T-helper 1 cell (primary cell): Measurements from ENCODE around the gene SUFU.

Experiments
- DNase-seq, 5 donors: peaks; one replicate each; pipeline ENCODE4 v3.0.0-alpha.2; 2012 to 2020

The SUFU gene

DNA sequence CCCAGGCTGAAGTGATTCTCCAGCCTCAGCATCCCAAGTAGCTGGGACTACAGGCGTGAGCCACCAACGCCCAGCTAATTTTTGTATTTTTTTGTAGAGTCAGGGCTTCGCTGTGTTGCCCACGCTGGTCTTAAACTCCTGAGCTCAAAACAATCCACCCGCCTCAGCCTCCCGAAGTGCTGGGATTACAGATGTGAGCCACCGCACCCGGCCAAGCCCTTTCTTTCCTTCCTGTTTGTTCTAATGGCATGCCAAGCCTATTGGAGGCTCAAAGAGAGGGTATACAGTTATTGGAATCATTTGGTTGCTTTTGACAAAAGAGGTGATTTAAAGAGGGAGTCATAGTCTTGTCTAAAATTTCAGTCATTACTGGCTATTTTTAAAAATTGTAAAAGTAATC, 94.5 kb downstream of the SUFU start:
- no peak for DNase-seq

DNA sequence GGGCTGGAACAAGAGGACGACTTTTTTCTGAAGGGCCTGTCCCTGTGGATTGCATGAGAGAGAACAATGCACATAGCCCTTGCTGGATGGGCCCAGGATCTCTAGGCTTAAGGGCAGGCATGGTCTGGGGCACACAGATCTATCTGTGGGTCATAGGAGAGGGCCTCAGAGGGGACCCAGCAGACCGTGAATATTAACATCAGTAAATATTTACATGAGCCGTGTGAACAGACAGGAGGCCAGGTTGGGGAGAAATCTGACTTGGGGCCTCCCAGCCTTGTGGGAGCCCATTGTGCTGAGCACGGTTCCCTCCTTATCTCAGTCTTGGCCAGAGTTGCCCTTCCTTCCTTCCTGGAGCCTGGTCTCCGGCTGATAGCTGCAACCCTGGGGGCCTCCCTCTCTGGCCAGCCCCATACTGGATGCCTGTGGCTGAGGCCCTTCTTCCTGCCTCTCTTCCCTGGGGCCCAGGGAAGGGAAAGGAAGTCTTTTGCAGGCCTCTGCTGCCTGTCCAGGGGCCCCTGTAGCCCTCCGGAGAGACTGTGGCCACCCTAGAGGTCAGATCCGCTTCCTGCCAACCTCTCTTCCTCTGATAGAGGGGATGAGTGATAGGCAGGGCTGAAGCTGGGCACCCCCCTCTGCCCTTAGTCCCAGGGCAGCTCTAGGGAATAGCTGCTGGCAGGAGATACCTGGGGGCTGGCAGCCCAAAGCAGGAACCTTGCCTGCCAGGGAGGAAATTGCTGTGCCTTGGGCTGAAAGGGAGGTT, 96.0 kb downstream of the SUFU start:
- DNase-seq = no peak

DNA sequence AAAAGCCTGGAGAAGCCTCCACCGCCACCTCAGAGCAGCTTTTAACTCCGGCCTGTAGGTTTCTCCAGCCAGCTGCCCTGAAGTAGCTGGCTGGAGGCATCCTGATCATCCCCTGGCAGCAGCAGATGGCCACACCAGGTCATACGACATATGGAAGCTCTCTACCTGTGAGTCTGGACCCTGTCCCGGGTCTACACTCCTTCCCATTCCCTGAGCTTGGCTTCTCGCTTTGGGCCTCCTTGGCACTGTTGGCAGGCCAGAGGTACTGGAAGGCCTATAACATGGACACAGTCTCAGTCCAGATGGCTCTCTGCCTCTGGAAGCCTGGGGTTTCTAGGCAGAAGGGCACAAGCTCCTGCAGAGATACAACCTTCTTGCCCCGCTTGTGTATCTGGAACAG, 97.0 kb downstream of the SUFU start:
- no peak for DNase-seq

DNA sequence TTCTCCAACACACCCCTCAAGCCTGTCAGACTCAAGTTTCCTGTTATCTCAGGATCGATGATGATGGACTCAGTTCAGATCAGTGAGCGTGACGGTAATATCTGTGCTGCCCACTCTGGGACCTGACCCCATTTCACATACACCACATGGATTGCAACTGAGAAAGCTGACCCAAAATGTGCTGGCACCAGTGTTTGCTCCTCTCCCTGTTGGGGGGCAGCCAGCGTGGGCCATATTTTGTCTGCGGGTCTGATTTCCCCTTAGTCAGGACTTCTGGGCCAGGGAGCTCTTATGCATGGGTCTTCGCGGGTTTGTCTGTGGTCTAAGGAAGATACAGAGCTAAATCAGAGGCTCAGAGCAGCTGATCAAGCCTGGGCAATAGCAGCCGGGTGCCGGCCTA, 97.9 kb downstream of the SUFU start:
- DNase-seq = no peak

DNA sequence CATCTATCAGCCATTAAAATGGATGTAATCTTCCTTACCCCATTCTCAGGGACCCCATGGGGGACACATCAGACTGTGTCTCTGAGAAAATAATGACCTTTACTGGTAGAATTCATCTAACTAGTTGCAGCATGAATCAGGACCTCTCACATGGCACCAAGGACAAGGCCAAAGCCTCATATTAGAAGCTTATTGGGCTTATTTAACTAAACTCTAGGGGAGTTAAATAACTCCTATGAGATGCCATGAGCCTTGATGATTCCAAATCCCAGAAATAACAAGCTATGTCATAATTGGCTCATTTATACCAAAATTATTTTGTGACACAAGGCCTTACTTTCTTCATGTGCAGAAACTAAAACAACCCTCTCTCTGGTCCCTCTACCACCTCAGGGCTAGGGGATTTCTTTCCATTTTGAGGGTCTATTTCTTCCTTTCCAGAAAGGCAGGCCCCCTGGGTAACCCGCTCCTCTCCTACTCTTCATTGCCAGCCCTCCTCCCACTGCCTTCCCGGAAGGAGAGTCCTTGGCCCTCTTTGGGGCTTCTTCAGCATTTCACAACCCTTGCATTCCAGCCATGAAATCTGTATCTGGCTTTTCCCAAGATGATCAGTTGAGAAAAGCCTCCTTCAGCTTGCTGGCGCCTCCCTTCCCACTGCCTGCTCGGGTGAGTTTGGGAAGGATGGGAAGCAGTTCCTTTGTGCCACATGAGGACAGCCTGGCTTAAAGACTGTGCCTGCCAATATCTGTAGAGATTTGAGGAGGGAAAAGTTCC, 98.7 kb downstream of the SUFU start:
- no peak for DNase-seq

DNA sequence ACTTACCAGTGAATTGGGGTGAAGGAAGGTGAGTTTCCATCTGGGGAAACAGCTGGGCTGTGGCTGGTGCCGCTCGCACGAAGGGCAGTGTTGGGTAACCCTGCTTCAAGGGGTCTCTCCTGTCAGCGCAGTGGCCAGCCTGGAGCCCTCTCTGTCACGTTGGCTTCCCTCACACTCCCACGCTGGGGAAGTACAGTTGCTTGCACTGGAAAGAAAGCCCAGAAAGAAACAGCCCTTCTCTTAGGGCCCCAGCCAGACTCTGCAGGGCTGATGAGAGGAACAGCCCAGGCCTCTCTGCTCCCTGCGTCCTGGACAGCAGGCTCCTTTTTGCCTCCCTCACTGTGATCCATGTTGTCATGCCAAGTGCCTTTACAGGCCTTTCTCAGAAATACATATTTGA, 100.2 kb downstream of the SUFU start:
- no peak for DNase-seq

DNA sequence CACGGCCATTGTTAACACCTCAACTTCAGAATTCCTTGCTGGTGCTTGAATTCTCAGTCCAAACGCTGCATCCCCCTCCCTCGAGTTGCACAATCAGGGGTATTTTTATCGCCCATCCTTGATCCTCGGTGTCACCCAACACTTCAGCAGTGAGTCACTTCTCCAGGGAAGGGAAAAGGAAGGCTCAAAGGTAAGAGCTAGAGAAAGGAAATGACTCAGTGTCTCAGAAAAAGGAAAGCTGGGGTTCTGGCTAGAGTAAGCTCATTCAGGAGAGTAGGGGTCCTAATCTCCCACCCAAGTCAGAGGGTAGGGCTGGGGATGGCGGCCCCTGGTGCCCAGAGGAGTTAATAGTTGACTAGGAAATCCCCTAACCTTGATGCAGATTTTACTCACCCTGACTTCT, 100.7 kb downstream of the SUFU start:
- DNase-seq = no peak

DNA sequence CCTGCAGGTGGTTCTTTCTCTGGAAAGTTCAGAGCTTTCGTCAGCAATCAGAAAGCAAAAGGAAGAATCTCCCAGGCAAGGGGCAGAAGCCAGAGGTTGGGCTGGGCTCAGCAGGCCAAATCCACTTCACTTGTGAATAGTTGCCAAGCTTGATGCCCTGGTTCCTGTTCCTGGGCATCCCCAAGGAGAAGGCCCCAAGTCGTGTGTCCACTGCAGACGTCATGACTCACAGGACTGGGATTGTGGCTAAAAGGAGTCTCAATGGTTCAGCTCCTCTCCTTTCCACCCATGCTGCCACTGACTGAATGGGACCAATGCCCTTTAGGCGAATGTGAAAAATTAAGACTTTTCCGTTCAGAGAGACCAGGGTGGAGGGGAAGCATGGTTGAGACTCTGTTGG, 101.9 kb downstream of the SUFU start:
- no peak for DNase-seq

DNA sequence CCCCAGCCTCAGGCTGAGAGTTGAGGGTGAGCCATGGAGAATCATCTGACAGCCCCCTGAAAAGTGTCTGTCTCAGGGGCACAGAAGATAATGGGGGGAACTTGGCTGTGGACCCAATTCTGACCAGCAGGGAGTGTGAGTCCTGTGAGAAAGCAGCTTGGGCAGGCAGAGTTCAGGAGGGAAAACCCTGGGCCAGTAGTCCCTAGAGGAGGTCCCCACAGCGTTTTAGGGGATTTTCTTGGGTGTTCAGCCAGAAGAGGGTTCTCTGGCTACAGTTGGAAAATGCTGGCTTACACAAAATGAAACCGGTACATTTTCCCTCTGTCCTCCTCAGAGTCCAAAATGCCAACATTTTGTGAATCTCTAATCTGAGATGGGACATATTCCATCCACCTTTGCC, 104.7 kb downstream of the SUFU start:
- no peak for DNase-seq

DNA sequence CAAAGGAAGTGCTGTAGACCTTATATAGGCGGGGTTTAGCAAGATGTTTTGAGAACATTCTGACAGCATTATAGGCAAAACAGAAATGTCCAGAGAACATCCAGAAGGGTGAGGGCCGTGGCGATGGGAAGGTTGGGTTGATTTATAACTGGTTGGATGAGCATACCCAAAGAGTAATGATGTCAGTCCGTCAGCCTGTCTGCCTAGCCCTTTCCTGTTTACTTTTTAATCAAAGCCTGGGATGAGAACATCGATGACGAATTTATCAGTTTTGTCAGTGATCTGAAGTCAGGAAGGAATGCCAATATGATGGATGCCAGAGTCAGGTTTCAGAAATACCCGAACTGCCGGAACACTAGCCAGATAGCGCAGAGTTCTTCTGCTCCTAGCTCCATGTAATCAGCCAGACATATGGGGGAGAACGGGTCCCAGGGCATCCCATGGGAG, 106.7 kb downstream of the SUFU start:
- DNase-seq = no peak

DNA sequence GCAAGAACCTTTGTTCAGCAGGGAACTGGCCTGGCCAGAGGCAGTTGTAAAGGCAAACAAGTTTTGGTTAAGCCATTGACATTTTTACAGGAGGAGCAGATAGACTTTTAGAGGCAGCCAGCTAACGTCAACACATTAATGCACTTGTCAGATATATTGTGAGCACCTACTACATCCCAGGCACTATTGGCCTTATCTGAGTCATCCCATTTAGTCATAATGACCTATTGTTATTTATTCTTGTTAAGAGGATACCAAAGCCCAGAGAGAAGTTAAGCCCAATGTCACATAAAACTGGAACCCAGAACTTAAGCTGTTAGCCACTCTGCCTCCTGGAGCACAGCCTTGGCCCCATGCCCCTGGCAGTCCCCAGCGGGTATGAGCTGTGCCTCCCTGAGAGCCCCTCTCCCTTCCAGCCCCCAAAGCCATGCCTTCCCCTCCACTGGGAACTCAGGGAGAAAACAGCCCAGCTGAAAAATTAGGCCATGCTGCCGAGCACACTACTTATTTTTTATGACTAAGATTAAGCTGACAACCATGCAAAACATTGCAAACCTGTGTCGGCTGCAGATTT, 107.8 kb downstream of the SUFU start:
- no peak for DNase-seq

DNA sequence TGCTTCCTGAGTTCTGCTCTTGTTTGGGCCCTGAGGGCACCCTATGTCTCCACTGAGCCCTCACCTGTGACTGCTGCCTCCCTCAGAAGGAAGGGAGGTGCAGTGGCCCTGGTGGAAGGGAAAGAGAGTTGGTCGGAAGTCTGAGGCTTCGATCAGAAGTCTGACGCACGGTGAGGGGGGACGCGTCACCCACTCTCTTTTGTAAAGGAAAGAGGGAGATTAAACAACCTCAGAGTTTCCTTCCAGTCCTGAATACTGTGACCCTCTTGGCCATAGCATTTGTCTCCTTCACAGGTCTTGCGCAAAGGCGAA, 109.1 kb downstream of the SUFU start:
- peak in 3 of 5 donors; percentile 34 to 51 (median 48) for DNase-seq

DNA sequence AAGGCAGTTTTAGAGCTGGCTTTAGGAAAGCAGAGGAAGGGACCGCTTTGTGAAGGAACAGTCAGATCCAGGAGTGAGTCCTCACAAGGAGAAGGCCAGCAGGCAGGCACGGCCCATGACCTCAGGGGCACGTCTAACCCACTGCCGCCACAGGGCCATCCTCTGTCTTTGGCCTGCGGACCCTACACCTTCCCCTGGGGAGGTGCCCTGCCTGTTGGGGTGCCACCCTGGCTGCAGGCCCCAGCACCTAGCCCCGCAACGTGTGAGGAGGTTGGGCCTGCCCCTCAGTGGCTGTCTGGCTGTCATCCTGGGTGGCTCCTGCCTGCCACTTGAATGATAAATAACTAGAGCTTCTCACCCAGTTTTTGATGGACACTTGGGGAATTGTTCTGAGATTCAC, 109.5 kb downstream of the SUFU start:
- peak in 1 of 5 donors; percentile 18 for DNase-seq

DNA sequence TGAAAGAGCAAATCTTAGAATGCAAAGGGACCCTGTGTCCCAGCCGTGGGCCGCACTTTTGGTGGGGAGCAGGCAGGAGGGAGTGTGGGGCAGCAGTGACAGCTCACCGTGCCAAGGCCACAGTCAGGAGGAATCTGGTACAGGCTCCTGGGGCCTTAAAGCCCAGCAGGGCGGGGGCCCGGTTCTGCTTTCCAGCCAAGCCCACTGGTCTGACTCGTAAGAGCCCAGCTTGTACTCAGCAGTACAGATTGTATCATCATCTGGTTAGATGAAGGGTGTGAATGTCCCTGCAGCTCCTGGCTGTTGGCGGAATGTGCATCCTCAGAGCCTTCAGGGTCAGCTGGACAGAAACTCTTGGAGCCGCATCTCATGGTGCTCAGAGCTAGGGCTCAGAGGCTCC, 110.0 kb downstream of the SUFU start:
- no peak for DNase-seq

DNA sequence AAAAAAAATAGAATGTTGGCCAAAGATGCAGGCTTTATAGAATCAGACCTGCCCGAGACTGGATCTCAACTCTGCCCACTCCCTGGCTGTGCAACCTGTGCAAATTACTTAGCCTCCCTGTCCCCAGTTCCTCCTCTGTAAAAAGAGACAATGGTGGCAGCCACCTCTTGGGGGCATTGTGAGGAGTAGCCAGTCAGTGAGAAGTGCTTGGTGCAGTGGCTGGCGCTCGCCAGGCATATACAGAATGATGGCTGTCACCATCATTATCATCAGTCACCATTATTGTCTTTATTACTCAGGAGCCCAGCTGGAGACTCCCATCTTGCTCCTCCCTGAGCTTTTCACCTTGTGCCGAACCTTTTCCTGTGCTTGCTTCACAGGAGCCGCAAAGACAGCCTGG, 111.1 kb downstream of the SUFU start:
- DNase-seq = no peak

DNA sequence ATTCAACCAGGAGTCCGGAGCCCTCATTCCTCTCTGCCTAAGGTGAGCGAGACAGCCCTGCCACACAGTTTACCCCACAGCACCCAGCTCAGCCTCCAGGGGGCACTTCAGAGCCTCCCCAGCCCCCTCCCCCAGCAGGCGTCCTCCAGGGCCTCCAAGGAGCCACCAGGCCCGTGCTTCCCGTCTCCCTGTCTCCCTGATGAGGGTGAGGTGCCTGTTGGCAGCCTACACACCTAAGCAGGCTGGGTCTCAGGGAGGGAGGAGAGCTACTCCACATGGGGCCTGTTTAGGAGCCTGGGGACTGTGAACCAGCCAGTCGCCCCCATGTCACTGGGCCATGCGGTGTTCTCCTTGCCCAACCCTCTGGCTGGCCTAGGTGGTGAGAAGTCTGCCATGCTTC, 111.6 kb downstream of the SUFU start:
- no peak for DNase-seq

DNA sequence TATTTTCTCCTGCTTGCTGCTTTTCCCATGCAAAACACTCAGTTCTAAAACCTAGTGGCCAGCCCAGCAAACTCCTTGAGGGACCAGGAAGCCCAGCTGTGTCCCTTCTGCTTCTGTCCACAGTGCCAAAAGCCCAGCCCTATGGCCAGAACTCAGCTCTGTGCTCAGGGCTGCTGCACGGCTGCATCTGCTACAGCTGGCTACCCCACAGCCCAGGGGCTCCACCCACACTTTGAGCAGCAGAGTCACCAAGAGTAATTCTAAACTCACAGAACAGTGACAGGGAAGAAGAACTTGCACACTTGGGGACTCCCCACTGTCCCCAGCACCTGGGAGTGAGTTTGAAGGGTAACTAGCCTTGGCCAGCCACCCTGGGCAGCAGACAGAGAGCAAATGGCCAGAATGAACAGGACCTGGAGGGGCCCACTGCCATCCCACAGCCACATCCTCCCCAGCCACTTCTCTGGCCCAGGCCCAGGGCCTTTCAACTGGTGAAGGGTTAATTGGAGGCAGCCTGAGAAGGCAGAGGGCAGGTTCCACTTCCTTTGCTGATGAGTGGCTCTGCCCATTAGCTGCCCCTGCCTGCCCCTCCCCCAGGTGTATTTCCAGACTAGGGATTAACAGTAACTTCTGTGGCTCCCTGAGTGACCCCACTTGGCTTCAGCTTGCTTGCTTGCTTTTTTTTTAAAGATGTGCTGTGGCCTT, 112.4 kb downstream of the SUFU start:
- DNase-seq = no peak

DNA sequence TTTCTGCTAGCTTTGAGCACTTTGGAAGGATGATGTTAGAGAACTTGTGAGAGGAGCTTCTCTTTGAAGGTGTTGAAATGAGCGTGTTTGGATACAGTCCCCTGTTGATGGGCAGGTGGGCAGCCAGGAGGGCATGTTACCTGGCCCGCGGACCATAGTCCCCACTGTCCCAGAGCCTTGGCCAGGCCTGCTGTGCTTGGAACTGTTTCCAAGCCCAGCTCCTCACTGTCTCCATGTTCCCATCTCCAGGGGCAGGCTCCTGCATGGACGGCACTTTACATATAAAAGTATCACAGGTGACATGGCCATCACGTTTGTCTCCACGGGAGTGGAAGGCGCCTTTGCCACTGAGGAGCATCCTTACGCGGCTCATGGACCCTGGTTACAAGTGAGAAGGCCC, 113.3 kb downstream of the SUFU start:
- no peak for DNase-seq

DNA sequence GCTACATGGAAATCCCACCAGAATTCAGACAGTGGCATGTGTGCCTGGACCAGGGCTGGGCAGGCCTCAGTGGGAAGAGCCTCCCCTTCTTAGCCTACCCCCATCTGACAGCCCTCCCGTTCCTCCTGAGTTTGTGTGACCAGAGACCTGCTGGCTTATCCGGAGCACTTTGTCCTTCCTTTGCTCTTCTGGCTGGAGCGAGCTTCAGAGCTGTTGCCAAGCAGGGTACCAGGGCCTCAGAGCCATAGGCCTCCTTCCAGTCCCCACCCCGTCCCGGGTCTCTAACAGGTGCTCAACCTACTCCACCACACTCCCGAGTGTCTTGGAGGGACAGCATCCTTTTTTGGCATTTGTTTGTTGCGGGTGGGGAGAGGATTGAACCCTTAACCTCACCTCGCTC, 114.0 kb downstream of the SUFU start:
- no peak for DNase-seq

DNA sequence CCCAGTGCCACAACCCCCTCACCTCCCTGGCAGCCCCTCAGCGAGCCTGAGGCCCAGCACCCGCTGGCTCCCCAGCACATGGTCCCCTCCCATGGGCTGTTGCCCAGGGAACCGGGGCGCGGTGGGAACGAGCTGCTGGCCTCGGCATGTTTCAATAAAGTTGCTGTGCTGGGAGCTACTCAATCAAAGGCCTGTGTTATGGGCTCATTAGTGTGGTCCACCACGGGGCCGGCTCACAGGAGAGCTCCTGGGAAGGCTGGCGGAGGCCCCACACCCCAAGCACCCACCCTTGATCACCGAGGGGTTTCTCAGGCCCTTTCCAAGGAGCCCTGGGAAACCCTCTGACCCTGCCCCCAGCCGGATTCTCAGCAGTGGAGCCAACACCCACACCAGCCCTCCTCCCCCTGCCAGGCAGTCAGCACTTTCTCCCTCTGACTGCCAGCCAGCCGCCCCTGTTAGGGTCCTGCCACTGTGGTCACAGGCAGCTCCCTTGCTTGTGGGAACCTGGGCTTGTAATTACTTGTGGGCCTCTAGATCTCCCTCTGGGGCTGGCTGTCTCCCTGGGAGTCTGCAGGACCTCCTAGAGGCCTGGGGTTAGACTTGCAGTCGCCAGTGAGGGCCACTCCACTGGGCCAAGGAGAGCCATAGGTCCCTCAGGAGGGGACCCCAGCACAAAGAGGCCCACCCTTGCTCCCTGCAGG, 115.7 kb downstream of the SUFU start:
- DNase-seq = no peak

DNA sequence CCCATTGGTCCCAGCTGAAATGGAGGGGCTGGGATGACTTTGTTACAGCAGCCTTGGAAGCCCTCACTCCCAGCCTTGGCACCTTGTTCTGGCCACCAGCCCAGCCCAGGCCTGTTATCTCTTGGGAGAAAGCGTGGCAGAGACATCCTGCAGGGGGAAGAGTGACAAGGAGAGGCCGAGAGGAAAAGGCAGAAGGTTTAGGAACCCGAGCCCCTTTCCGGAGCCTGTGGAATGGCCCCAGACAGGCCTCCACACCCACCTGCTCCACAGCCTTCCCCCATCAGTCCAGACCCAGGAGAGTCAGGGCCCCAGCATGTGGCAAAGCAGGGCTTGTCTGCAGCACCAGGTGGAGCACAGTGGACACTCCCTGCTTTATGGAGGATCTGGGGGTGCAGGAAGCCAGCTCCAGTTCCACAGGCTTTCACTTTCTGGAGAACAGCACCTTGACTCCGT, 116.4 kb downstream of the SUFU start:
- no peak for DNase-seq

DNA sequence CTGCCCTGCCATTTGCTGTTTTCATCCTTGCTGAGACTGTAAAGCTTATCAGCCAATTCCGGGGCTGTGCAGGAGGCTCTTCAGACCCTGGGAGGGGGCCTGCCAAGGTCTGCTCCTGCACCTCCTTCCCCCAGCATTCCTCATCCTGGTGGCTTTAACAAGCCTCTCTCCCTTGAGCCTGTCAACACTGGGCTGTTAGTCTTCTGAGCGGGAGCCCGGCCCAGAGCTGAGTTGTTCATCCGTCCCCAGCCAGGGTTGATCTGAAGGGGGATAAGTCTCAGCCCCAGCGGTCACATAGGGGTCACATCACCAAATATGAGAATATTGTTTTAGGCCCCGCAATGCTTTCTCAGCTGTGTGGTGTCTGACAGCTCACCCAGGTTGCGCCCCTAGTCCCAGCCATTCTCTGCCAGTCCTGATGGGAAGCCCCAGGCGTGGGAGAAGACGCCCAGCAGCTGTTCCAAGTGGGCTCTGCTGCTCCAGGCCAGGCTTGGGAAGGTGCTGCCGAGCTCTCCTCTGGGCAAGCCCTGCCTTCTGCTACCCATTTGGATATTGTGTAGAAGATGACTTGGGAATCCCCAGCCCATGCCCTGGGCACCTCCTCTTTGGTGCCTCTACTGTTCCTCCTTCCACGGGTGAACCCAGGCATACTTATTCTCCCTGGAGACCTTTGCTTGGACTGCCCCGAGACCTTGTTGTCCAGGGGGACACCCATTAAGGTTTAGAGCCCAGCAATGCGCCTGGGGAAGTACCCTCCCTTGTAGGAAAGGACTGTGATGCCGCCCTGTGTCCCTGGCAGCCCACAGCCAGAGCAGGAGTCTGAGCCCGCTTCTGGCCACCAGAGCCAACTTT, 117.0 kb downstream of the SUFU start:
- DNase-seq = no peak
